Mucosa of stomach (tissue), 1 donor: ENCODE data around the gene SLCO2A1.
A peak's percentile ranks its signal among the peaks of the same experiment; 100 is the strongest.

Source experiments
- H3K27me3 ChIP-seq: one replicate; pipeline ENCODE4 v1.7.0; 2013; ENCODE audit warnings: mild to moderate bottlenecking, low read length; ENCODE audit not compliant: control insufficient read depth, insufficient read depth
- H3K36me3 ChIP-seq: one replicate; pipeline ENCODE4 v1.7.0; 2013; ENCODE audit warnings: low read length; ENCODE audit not compliant: control insufficient read depth, insufficient read depth
- H3K4me1 ChIP-seq: one replicate; pipeline ENCODE4 v1.7.0; 2013; ENCODE audit warnings: mild to moderate bottlenecking, low read length; ENCODE audit not compliant: control insufficient read depth, insufficient read depth
- H3K4me3 ChIP-seq: one replicate; pipeline ENCODE4 v1.7.0; 2013; ENCODE audit warnings: low read length
- H3K9ac ChIP-seq: one replicate; pipeline ENCODE4 v1.7.0; 2013; ENCODE audit warnings: mild to moderate bottlenecking, low read length, moderate library complexity
- H3K9me3 ChIP-seq: one replicate; pipeline ENCODE4 v1.7.0; 2013; ENCODE audit warnings: mild to moderate bottlenecking, low read length, moderate library complexity; ENCODE audit not compliant: control insufficient read depth
- donor health status: Pancreatic carcinoma.

Gene SLCO2A1

GRCh38 chr3:134028486-134029255 lies 1.1 kb downstream of the SLCO2A1 start:
- H3K9me3 ChIP-seq = no peaks in the 10 kb centered on the region
- peak overlapping the region; percentile 73 for H3K9ac ChIP-seq
- H3K4me1 ChIP-seq = peaks cover 15% of the 10 kb centered on the region
- no peaks in the 10 kb centered on the region for H3K36me3 ChIP-seq
- peaks cover 14% of the 10 kb centered on the region for H3K27me3 ChIP-seq
- H3K4me3 ChIP-seq = peak overlapping the region; percentile 62

DNA sequence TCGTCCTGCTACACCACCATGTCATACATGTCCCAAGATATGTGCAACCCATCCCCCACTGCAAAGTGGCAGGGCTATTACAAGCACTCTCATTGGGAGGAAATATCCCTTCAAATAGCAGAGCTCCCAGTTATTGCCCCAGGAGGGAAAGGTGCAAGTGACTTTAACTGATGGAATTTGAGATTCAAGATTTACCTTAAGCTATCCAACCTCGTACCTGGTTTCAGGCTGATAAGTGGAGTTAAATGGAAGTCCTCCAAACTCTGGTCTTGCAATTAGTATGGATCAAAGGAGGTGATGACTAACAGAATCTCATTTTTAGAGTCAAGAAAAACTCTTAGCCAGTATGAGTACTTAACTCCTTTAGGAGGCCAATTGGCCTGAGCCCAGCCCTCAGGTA lies 2.1 kb downstream of the SLCO2A1 start:
- peaks cover 14% of the 10 kb centered on the region for H3K27me3 ChIP-seq
- H3K4me3 ChIP-seq = no peak overlapping the region
- H3K9me3 ChIP-seq = no peaks in the 10 kb centered on the region
- H3K4me1 ChIP-seq = peaks cover 15% of the 10 kb centered on the region
- no peaks in the 10 kb centered on the region for H3K36me3 ChIP-seq
- H3K9ac ChIP-seq = no peak overlapping the region

GRCh38 chr3:134020135-134020680 lies 9.5 kb downstream of the SLCO2A1 start:
- no peaks in the 10 kb centered on the region for H3K27me3 ChIP-seq
- H3K4me1 ChIP-seq = peaks cover 18% of the 10 kb centered on the region
- no peak overlapping the region for H3K4me3 ChIP-seq
- H3K9ac ChIP-seq = no peak overlapping the region
- no peaks in the 10 kb centered on the region for H3K9me3 ChIP-seq
- no peaks in the 10 kb centered on the region for H3K36me3 ChIP-seq

GRCh38 chr3:134018850-134019249 lies 10.9 kb downstream of the SLCO2A1 start:
- peaks cover 18% of the 10 kb centered on the region for H3K4me1 ChIP-seq
- H3K9ac ChIP-seq = no peak overlapping the region

GRCh38 chr3:134018406-134018805 lies 11.3 kb downstream of the SLCO2A1 start:
- Histone ChIP-seq H3K9ac (no peak overlapping the region), H3K27me3 (no peaks in the 10 kb centered on the region), H3K4me1 (peaks cover 18% of the 10 kb centered on the region), H3K9me3 (no peaks in the 10 kb centered on the region), H3K36me3 (no peaks in the 10 kb centered on the region), H3K4me3 (no peak overlapping the region)

More at GRCh38 chr3:134018850-134019249, 10.9 kb downstream of the SLCO2A1 start:
- Histone ChIP-seq H3K27me3 (no peaks in the 10 kb centered on the region), H3K36me3 (no peaks in the 10 kb centered on the region), H3K4me3 (no peak overlapping the region), H3K9me3 (no peaks in the 10 kb centered on the region)

DNA sequence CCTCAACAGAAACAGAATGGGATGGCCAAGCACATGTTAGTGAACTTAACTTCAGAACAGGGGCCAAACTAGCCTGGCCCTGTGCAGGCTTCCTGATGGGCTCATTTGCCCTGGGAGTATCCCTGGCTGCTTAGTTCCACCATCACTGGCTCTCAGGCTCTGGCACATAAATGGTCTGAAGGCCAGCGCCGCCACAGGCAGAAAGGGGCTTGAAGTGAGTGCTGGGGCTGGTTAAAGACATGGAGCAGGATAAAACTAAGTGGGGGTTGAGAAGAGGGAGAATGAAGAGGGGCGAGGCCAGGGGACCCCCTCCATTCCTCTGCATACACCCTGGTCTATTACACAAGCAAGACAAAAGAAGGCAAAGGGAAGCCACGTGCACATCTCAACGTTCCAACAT lies 12.2 kb downstream of the SLCO2A1 start:
- H3K9ac ChIP-seq = no peak overlapping the region
- H3K4me3 ChIP-seq = no peak overlapping the region
- peaks cover 18% of the 10 kb centered on the region for H3K4me1 ChIP-seq
- H3K27me3 ChIP-seq = no peaks in the 10 kb centered on the region
- H3K36me3 ChIP-seq = no peaks in the 10 kb centered on the region
- H3K9me3 ChIP-seq = no peaks in the 10 kb centered on the region

DNA sequence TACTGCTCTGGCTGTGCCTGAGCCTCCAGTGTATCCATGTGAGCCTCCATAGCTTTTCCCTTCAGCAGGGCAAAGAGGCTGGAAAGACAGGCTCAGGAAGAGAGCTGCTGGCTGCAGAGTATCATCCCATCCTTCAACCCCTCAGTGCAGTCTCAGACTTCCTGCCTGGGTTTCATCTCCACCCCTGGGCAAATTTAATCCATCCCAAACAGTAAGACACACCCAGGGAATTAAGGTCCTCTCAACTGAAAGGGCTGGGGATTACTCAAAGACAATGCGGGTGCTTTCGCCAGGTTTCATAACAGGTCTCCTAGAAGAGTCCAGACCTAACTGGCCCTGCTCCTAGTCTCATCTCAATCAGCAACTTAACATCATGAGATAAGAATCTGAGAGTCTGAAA lies 15.5 kb downstream of the SLCO2A1 start:
- Histone ChIP-seq H3K9me3 (no peaks in the 10 kb centered on the region), H3K27me3 (no peaks in the 10 kb centered on the region), H3K4me1 (peaks cover 22% of the 10 kb centered on the region), H3K9ac (no peak overlapping the region), H3K4me3 (no peak overlapping the region), H3K36me3 (no peaks in the 10 kb centered on the region)

- Histone ChIP-seq H3K27me3 (no peaks in the 10 kb centered on the region), H3K4me3 (no peak overlapping the region), H3K4me1 (peaks cover 15% of the 10 kb centered on the region), H3K36me3 (no peaks in the 10 kb centered on the region), H3K9me3 (no peaks in the 10 kb centered on the region), H3K9ac (no peak overlapping the region)
These were observed 16.4 kb downstream of the SLCO2A1 start for GRCh38 chr3:134013280-134013679.

GRCh38 chr3:134009345-134010000 lies 20.3 kb downstream of the SLCO2A1 start:
- no peak overlapping the region for H3K9ac ChIP-seq
- H3K9me3 ChIP-seq = no peaks in the 10 kb centered on the region
- no peaks in the 10 kb centered on the region for H3K36me3 ChIP-seq
- peaks cover 8% of the 10 kb centered on the region for H3K4me1 ChIP-seq
- H3K4me3 ChIP-seq = no peak overlapping the region
- no peaks in the 10 kb centered on the region for H3K27me3 ChIP-seq

GRCh38 chr3:134008630-134009156 lies 21.0 kb downstream of the SLCO2A1 start:
- no peaks in the 10 kb centered on the region for H3K9me3 ChIP-seq
- no peaks in the 10 kb centered on the region for H3K36me3 ChIP-seq
- H3K9ac ChIP-seq = no peak overlapping the region
- no peaks in the 10 kb centered on the region for H3K27me3 ChIP-seq
- no peak overlapping the region for H3K4me3 ChIP-seq
- peaks cover 8% of the 10 kb centered on the region for H3K4me1 ChIP-seq

DNA sequence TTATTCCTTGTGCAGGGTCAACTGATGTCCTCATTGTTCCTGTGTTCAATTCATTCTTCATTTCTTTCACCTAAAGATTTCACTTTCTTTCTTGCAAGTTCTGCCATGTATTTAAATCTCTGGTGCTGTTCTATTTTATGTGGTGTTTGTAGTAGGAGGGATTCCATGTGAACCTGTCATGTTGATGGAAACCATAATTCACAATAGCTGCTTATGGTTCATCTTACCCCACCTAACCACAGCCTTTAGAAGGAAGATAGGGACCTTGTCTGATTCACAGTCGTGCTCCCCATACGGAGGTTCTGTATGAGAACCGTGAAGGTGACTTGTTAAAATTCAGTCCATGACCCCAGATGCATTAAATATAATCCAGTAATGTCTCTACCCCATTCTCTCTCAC lies 21.9 kb downstream of the SLCO2A1 start:
- Histone ChIP-seq H3K9ac (no peak overlapping the region), H3K9me3 (no peaks in the 10 kb centered on the region), H3K27me3 (no peaks in the 10 kb centered on the region), H3K4me3 (no peak overlapping the region), H3K36me3 (no peaks in the 10 kb centered on the region), H3K4me1 (peaks cover 8% of the 10 kb centered on the region)

DNA sequence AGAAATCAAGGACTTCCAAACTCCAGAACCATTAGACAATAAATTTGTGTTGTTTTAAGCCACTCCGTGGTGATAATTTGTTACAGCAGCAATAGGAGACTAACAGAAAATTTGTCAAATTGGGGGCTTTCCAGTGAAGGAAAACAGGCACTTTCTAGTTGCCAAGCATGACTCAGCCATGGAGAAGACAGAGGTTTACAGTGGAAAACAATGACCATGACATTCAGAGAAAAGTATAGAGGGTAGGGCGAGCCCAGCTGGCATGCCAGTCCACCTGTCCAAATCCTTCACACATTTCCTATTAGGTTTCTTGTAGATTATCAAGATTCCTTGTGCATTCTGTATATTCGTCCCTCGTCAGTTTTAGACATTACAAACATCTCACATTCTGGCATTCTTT lies 24.9 kb downstream of the SLCO2A1 start:
- Histone ChIP-seq H3K4me1 (peaks cover 5% of the 10 kb centered on the region), H3K27me3 (no peaks in the 10 kb centered on the region), H3K36me3 (no peaks in the 10 kb centered on the region)

More for the DNA sequence above, 24.9 kb downstream of the SLCO2A1 start:
- Histone ChIP-seq H3K9me3 (no peaks in the 10 kb centered on the region), H3K9ac (no peak overlapping the region), H3K4me3 (no peak overlapping the region)
